NT2/D1 (cell line): ENCODE measurements around the gene MYG1.

ENCODE experiments used
- SUZ12 ChIP-seq: IDR thresholded peaks from 2 replicates; pipeline ENCODE4 v1.6.1; 2011; ENCODE audit not compliant: insufficient read length, insufficient read depth; ENCODE audit errors: extremely low read depth
- YY1 ChIP-seq: IDR thresholded peaks from 2 replicates; pipeline ENCODE4 v1.6.1; 2011; ENCODE audit not compliant: insufficient read length, insufficient read depth

GRCh38 chr12:53268630-53269562 is 30.6 kb upstream of the MYG1 start:
- TF ChIP-seq SUZ12: no peak
- TF ChIP-seq YY1: no peak
